Measurements from ENCODE around the gene SPAG6. TPM values are rescaled to one million over a fixed set of nuclear protein-coding genes. Genes with fewer than 3 reads are reported as not detected.

Gene SPAG6
- total RNA-seq, 1 donor from 2014 or later: not detected

GRCh38 chr10:22410394-22410793, 65.1 kb downstream of the SPAG6 start:
- H3K27ac Mint-ChIP-seq (ENCODE audit: unreplicated experiment): no peak overlapping the region
- no peak for TF ChIP-seq CTCF (IDR thresholded peaks at IDR 0.05)
- H3K36me3 Mint-ChIP-seq (ENCODE audit: unreplicated experiment): no peaks in the 10 kb centered on the region
- peaks cover 15% of the 10 kb centered on the region for H3K27me3 Mint-ChIP-seq (ENCODE audit: unreplicated experiment)
- H3K9me3 Mint-ChIP-seq (ENCODE audit: unreplicated experiment): no peaks in the 10 kb centered on the region
- H3K4me1 Mint-ChIP-seq (ENCODE audit: unreplicated experiment): no peaks in the 10 kb centered on the region
- DNase-seq (ENCODE audit: extremely low spot score, unreplicated experiment): no peak
- H3K4me3 Mint-ChIP-seq (ENCODE audit: unreplicated experiment): no peak overlapping the region

- H3K4me3 Mint-ChIP-seq (ENCODE audit: unreplicated experiment): no peak overlapping the region
- no peaks in the 10 kb centered on the region for H3K36me3 Mint-ChIP-seq (ENCODE audit: unreplicated experiment)
- TF ChIP-seq CTCF (IDR thresholded peaks at IDR 0.05): no peak
- H3K4me1 Mint-ChIP-seq (ENCODE audit: unreplicated experiment): no peaks in the 10 kb centered on the region
- no peak overlapping the region for H3K27ac Mint-ChIP-seq (ENCODE audit: unreplicated experiment)
- DNase-seq (ENCODE audit: extremely low spot score, unreplicated experiment): no peak
- peaks cover 15% of the 10 kb centered on the region for H3K27me3 Mint-ChIP-seq (ENCODE audit: unreplicated experiment)
- H3K9me3 Mint-ChIP-seq (ENCODE audit: unreplicated experiment): no peaks in the 10 kb centered on the region
Observed at GRCh38 chr10:22410846-22411245, 65.5 kb downstream of the SPAG6 start.

GRCh38 chr10:22414146-22414545, 68.8 kb downstream of the SPAG6 start:
- H3K9me3 Mint-ChIP-seq (ENCODE audit: unreplicated experiment): no peaks in the 10 kb centered on the region
- H3K4me1 Mint-ChIP-seq (ENCODE audit: unreplicated experiment): no peaks in the 10 kb centered on the region
- TF ChIP-seq CTCF (IDR thresholded peaks at IDR 0.05): no peak
- peaks cover 11% of the 10 kb centered on the region for H3K27me3 Mint-ChIP-seq (ENCODE audit: unreplicated experiment)
- no peak for DNase-seq (ENCODE audit: extremely low spot score, unreplicated experiment)
- no peak overlapping the region for H3K4me3 Mint-ChIP-seq (ENCODE audit: unreplicated experiment)
- H3K27ac Mint-ChIP-seq (ENCODE audit: unreplicated experiment): no peak overlapping the region
- no peaks in the 10 kb centered on the region for H3K36me3 Mint-ChIP-seq (ENCODE audit: unreplicated experiment)

GRCh38 chr10:22415072-22415471, 69.8 kb downstream of the SPAG6 start:
- Mint-ChIP-seq H3K4me3 (ENCODE audit: unreplicated experiment) (no peak overlapping the region), H3K9me3 (ENCODE audit: unreplicated experiment) (no peaks in the 10 kb centered on the region), H3K27ac (ENCODE audit: unreplicated experiment) (no peak overlapping the region), H3K4me1 (ENCODE audit: unreplicated experiment) (no peaks in the 10 kb centered on the region), H3K27me3 (ENCODE audit: unreplicated experiment) (peaks cover 4% of the 10 kb centered on the region), H3K36me3 (ENCODE audit: unreplicated experiment) (no peaks in the 10 kb centered on the region)
- no peak for TF ChIP-seq CTCF (IDR thresholded peaks at IDR 0.05)
- no peak for DNase-seq (ENCODE audit: extremely low spot score, unreplicated experiment)

GRCh38 chr10:22417736-22418268, 72.5 kb downstream of the SPAG6 start:
- H3K27me3 Mint-ChIP-seq (ENCODE audit: unreplicated experiment): no peaks in the 10 kb centered on the region
- no peaks in the 10 kb centered on the region for H3K36me3 Mint-ChIP-seq (ENCODE audit: unreplicated experiment)
- H3K9me3 Mint-ChIP-seq (ENCODE audit: unreplicated experiment): no peaks in the 10 kb centered on the region
- no peak for DNase-seq (ENCODE audit: extremely low spot score, unreplicated experiment)
- no peak for TF ChIP-seq CTCF (IDR thresholded peaks at IDR 0.05)
- no peak overlapping the region for H3K27ac Mint-ChIP-seq (ENCODE audit: unreplicated experiment)
- no peak overlapping the region for H3K4me3 Mint-ChIP-seq (ENCODE audit: unreplicated experiment)
- H3K4me1 Mint-ChIP-seq (ENCODE audit: unreplicated experiment): no peaks in the 10 kb centered on the region
